Neutrophil (primary cell): ENCODE data around the gene CPXM2.

Source experiments
- H3K27ac ChIP-seq: fragments of 200-600 bp; sonication (generic); 2 replicates; pipeline ENCODE4 v1.5.1; 2016; ENCODE audit warnings: mild to moderate bottlenecking, moderate library complexity
- H3K27me3 ChIP-seq: fragments of 200-600 bp; sonication (generic); 2 replicates; pipeline ENCODE4 v1.6.0; 2016; ENCODE audit warnings: mild to moderate bottlenecking
- H3K36me3 ChIP-seq: fragments of 200-600 bp; sonication (generic); 2 replicates; pipeline ENCODE4 v1.5.1; 2017
- H3K4me1 ChIP-seq, 2 experiments: fragments of 200-600 bp in 1 of 2; sonication (generic) in 1 of 2; 1 replicate in 1 of 2; 2 replicates in 1 of 2; pipeline versions ENCODE4 v1.5.1 to v1.6.1; 2013 to 2016; ENCODE audit warnings: low read depth in 1 of 2, low read length in 1 of 2, mild to moderate bottlenecking in 1 of 2, moderate library complexity in 1 of 2; ENCODE audit not compliant: control insufficient read depth in 1 of 2, insufficient read depth in 1 of 2
- H3K4me3 ChIP-seq, 2 experiments: fragments of 200-600 bp in 1 of 2; sonication (generic) in 1 of 2; 1 replicate in 1 of 2; 2 replicates in 1 of 2; pipeline ENCODE4 v1.5.1; 2013 to 2016; ENCODE audit warnings: low read depth in 1 of 2, low read length in 1 of 2, mild to moderate bottlenecking in 1 of 2, moderate library complexity in 1 of 2
- H3K9me3 ChIP-seq: fragments of 200-600 bp; sonication (generic); 2 replicates; pipeline ENCODE4 v1.5.1; 2016
- TF ChIP-seq, protein P1 (sequence below): fragments of 200-600 bp; sonication (generic); IDR thresholded peaks from 2 replicates; pipeline ENCODE4 v1.5.1; 2016; ENCODE audit warnings: antibody characterized with exemption

Gene CPXM2

DNA sequence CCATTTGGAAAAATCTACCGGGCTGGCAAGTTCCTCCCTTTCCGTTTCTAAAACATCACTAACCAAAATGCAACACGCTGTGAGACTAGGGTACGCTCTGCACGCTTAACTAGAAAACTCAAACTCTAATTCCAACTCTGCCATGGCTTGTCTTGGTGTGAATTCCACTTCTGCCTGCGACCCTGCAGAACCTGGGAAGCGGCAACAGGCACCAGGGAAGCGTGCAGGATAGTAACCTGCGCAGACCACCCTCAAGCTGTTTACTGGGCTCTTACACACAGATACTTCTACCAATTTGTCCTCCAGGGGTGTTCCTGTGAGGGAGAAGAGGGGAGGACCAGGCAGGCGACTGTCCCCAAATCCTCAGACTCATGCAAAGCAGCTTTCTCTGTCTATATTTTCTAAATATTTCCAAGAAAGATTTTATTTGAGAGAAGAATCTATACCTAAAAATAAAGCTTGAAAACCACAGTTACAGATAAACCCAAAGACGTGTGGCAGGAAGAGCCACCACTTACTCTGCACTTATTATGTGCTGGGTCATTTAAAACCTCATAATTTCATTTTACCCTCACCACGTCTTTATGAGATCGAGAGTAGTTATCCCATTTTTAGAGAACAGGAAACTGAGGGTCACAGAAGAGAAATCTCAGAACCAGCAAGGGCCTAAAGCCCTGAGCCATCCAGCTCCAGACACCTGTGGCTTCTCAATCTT is 52.9 kb downstream of the CPXM2 start:
- no peaks in the 10 kb centered on the region for H3K36me3 ChIP-seq
- no peaks in the 10 kb centered on the region for H3K4me1 ChIP-seq
- no peak overlapping the region for H3K27ac ChIP-seq
- H3K4me3 ChIP-seq: no peak overlapping the region
- H3K27me3 ChIP-seq: peaks cover 3% of the 10 kb centered on the region
- TF ChIP-seq, protein P1, sequence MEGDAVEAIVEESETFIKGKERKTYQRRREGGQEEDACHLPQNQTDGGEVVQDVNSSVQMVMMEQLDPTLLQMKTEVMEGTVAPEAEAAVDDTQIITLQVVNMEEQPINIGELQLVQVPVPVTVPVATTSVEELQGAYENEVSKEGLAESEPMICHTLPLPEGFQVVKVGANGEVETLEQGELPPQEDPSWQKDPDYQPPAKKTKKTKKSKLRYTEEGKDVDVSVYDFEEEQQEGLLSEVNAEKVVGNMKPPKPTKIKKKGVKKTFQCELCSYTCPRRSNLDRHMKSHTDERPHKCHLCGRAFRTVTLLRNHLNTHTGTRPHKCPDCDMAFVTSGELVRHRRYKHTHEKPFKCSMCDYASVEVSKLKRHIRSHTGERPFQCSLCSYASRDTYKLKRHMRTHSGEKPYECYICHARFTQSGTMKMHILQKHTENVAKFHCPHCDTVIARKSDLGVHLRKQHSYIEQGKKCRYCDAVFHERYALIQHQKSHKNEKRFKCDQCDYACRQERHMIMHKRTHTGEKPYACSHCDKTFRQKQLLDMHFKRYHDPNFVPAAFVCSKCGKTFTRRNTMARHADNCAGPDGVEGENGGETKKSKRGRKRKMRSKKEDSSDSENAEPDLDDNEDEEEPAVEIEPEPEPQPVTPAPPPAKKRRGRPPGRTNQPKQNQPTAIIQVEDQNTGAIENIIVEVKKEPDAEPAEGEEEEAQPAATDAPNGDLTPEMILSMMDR: no peak
- H3K9me3 ChIP-seq: no peaks in the 10 kb centered on the region

DNA sequence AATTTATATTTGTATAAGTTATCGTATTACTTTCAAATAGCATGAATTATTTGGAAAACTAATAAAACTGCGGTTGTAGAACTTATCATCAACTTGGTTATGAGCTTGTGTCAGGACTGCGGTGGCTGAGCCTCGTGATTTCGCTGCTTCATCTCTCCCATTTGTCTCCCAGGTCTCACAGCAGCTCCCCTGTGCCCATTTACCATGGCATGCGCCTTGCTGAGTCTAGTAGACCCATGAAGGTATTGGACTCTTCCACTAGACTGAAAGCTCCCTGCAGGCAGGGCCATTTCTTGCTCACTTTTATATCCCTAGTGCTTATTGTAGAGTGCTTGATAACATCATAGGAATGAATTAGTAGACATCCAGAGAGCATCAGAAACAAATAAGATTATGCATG is 53.9 kb downstream of the CPXM2 start:
- H3K36me3 ChIP-seq: no peaks in the 10 kb centered on the region
- no peak overlapping the region for H3K27ac ChIP-seq
- H3K4me3 ChIP-seq: no peak overlapping the region
- peaks cover 3% of the 10 kb centered on the region for H3K27me3 ChIP-seq
- no peaks in the 10 kb centered on the region for H3K4me1 ChIP-seq
- no peaks in the 10 kb centered on the region for H3K9me3 ChIP-seq
- TF ChIP-seq, protein P1: no peak

DNA sequence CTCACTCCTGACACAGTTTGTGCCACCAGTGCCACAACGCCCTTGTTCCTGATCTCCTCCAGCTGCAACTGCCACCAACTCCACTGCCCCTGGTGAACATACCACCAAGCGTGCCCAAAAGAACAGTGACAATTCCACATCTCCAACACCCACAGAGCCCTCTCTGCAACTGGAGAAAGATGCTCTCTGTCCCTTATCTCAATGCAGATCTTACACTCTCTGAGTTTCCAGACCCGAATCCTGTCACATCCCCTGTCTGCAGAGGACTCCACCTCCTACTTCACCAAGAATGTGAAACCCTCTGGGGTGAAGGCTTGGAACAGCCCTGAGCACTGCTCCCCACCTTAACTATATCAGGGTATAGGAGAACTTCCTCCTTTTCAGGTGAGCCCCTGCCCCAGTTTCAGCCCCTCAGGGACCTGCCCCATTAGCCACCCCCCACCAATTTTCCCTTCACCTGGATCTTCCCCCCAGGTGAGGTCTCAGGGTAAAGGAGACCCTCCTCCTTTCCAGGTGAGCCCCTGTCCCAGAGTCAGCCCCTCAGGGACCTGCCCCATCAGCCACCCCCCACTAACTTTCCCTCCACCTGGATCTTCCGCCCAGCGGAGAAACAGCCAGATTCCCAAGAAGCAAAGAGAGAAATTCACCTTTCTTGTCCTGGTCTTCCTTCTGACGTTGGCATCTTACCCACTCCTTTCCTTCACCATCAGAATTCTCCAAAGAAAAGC is 55.0 kb downstream of the CPXM2 start:
- H3K9me3 ChIP-seq: no peaks in the 10 kb centered on the region
- H3K27ac ChIP-seq: no peak overlapping the region
- H3K36me3 ChIP-seq: no peaks in the 10 kb centered on the region
- TF ChIP-seq, protein P1: no peak
- H3K4me1 ChIP-seq: no peaks in the 10 kb centered on the region
- no peak overlapping the region for H3K4me3 ChIP-seq
- peaks cover 3% of the 10 kb centered on the region for H3K27me3 ChIP-seq

DNA sequence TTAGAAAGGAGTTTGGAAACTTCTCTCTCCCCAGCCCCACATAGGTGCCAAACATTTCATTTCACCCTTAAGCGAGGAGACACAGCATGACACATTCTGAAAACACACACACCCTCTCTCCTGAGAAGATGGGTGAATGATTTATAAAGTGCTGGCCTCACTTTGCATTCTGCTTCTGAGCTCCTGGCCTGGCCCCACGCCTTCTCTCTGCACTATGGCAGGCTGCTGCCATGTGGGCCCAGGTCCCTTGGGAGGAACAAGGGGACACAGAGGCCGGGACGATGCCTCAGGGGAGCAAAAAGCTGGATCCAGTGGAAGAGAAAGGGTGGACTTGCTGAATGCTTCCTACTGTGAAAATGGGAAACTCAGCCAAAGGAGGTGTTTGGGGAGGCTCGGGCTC is 56.0 kb downstream of the CPXM2 start:
- Histone ChIP-seq H3K36me3 (no peaks in the 10 kb centered on the region), H3K27ac (no peak overlapping the region), H3K27me3 (peaks cover 3% of the 10 kb centered on the region), H3K9me3 (no peaks in the 10 kb centered on the region), H3K4me3 (no peak overlapping the region), H3K4me1 (no peaks in the 10 kb centered on the region)
- TF ChIP-seq, protein P1: no peak

DNA sequence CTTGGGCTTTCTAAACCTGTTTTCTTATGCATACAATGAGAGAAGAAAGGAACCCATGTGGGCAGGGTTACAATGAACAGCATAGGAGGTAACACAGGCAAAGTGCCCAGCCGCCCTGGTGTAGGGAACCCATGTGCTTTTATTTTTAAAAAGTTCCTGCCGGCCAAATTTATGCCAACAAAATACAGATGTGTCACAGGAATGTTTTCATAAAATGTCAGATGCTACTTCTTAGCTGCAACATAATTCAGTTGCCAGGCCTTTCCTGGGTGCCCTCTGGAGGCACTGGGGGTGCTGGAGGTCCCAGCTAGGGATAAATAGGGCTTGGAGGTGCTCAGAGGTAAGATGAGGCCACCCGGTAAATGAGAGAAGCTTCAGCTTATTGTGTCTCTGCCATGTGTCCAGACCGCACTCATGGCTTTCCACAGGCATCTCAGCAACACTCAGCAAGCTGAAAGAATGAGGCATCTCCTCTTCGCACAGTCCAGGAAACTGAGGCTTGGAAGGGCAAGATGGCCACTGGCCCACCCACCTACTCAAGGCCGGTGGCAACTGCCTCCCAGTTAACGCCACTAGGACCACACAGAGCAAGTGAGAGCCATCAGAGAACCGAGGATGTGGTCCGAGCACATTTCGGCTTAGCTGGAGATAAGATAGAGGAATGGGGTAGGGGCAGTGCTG is 58.3 kb downstream of the CPXM2 start:
- H3K36me3 ChIP-seq: no peaks in the 10 kb centered on the region
- H3K4me3 ChIP-seq: no peak overlapping the region
- no peaks in the 10 kb centered on the region for H3K9me3 ChIP-seq
- no peaks in the 10 kb centered on the region for H3K4me1 ChIP-seq
- H3K27me3 ChIP-seq: peaks cover 3% of the 10 kb centered on the region
- H3K27ac ChIP-seq: no peak overlapping the region
- TF ChIP-seq, protein P1: no peak
